HEK293T (cell line): ENCODE measurements around the gene CHST7.

Source experiments
- BHLHE40 ChIP-seq: fragments of 450-650 bp; IDR thresholded peaks from 2 replicates; pipeline ENCODE4 v1.6.1; 2016; ENCODE audit warnings: mild to moderate bottlenecking, moderate library complexity, borderline replicate concordance
- ELF4 ChIP-seq: fragments of 450-650 bp; IDR thresholded peaks from 2 replicates; pipeline ENCODE4 v1.6.1; 2017; ENCODE audit warnings: antibody characterized with exemption
- FOXM1 ChIP-seq: fragments of 450-650 bp; IDR thresholded peaks from 2 replicates; pipeline ENCODE4 v1.6.1; 2017; ENCODE audit warnings: mild to moderate bottlenecking, borderline replicate concordance
- HDGF ChIP-seq: fragments of 450-650 bp; IDR thresholded peaks from 2 replicates; pipeline ENCODE4 v1.6.1; 2017; ENCODE audit warnings: antibody characterized with exemption, borderline replicate concordance
- LEF1 ChIP-seq: fragments of 450-650 bp; IDR thresholded peaks from 2 replicates; pipeline ENCODE4 v1.6.1; 2017; ENCODE audit warnings: mild to moderate bottlenecking, borderline replicate concordance
- SP1 ChIP-seq: fragments of 450-650 bp; IDR thresholded peaks from 2 replicates; pipeline ENCODE4 v1.6.1; 2017
- ZNF384 ChIP-seq: fragments of 450-650 bp; IDR thresholded peaks from 2 replicates; pipeline ENCODE4 v1.6.1; 2016
- TF ChIP-seq, protein P1 (sequence below): fragments of 450-650 bp; IDR thresholded peaks from 2 replicates; pipeline ENCODE4 v1.6.1; 2016

DNA sequence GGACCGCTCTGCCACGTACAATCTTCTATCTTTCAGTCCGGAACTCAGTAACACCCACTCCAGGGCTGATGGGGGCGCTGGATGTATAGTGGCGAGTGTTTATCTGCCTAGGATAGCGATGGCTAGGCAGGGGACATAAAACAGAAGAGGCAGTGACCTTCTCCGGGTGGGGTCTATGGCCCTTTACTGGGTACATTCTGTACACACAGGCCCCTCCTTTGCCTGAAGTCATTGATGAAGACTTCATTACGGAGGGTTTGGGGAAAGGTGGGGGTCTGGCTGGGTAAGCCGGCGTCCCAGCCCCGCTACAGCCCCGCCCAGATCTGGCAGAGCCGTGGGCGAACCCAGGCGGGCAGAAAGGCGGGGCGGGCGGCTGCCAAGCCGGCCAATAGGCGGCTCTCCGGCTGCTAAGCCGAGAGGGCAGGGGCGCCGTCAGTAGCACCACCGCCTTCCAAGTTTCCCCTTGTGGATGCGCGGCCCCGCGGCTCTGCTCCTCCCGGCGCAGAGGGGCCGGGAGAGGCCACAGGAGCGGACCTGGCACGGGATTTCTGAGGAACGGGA, at the start of gene CHST7:
- TF ChIP-seq ELF4 (no peak), SP1 (no peak), ZNF384 (no peak), BHLHE40 (no peak), FOXM1 (no peak), LEF1 (no peak), HDGF (no peak)
- TF ChIP-seq, protein P1, sequence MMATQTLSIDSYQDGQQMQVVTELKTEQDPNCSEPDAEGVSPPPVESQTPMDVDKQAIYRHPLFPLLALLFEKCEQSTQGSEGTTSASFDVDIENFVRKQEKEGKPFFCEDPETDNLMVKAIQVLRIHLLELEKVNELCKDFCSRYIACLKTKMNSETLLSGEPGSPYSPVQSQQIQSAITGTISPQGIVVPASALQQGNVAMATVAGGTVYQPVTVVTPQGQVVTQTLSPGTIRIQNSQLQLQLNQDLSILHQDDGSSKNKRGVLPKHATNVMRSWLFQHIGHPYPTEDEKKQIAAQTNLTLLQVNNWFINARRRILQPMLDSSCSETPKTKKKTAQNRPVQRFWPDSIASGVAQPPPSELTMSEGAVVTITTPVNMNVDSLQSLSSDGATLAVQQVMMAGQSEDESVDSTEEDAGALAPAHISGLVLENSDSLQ = no peak
